Measurements from ENCODE around the gene OR10T2. TPM values are rescaled to one million over a fixed set of nuclear protein-coding genes. Genes with fewer than 3 reads are reported as not detected.

Gene OR10T2
- total and polyA plus RNA-seq, 4 donors, result not detected

DNA sequence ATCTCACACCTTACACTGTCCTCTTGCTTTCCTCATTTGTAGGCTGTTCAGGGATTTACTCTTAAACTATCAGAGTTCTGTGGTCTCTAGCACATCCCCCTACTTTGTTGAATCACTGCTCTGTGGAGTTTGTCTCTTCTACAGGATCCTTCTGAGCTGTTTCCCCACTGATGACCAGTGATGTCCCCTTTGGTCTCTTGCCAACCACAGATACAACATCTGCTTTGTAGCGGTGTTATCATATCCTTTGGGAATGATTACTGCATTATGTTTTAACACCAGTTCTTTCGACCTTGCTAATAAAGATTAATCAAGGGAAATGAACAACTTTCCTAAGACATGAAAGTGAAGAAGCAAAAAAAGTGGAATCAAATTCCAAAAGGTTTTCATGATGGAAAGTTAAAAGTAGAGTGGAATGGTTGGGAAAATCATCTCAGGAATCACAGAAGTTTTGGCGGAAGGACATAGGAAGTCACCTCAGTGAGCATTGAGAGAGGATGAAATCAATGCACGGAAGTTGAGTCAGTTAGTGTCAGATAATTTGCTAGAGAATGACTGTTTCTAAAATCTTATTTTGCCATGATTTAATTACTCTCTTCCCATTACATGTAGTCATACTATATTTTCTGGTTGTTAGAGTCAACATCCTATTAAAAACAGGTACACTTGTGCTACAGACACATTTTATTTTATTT lies 15.5 kb upstream of the OR10T2 start:
- TF ChIP-seq, protein P1, sequence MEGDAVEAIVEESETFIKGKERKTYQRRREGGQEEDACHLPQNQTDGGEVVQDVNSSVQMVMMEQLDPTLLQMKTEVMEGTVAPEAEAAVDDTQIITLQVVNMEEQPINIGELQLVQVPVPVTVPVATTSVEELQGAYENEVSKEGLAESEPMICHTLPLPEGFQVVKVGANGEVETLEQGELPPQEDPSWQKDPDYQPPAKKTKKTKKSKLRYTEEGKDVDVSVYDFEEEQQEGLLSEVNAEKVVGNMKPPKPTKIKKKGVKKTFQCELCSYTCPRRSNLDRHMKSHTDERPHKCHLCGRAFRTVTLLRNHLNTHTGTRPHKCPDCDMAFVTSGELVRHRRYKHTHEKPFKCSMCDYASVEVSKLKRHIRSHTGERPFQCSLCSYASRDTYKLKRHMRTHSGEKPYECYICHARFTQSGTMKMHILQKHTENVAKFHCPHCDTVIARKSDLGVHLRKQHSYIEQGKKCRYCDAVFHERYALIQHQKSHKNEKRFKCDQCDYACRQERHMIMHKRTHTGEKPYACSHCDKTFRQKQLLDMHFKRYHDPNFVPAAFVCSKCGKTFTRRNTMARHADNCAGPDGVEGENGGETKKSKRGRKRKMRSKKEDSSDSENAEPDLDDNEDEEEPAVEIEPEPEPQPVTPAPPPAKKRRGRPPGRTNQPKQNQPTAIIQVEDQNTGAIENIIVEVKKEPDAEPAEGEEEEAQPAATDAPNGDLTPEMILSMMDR (IDR thresholded peaks at IDR 0.05; ENCODE audit: control extremely low read depth, extremely low read depth), result no peak
- no peaks in the 10 kb centered on the region for H3K9me3 ChIP-seq (ENCODE audit: control insufficient read depth in 4 of 4, insufficient read depth in 3 of 4, low read length in 3 of 4)
- no peak overlapping the region for H3K9ac ChIP-seq (ENCODE audit: insufficient read depth in 1 of 2, low read length in 2 of 2)
- no peaks in the 10 kb centered on the region for H3K4me1 ChIP-seq (ENCODE audit: control insufficient read depth in 5 of 5, insufficient read depth in 5 of 5, low read length in 5 of 5)
- H3K36me3 ChIP-seq (ENCODE audit: control insufficient read depth in 4 of 4, insufficient read depth in 4 of 4, low read length in 4 of 4), result no peaks in the 10 kb centered on the region
- H3K27me3 ChIP-seq (ENCODE audit: control insufficient read depth in 3 of 3, insufficient read depth in 3 of 3, low read length in 2 of 3), result no peaks in the 10 kb centered on the region
- no peak overlapping the region for H3K27ac ChIP-seq (ENCODE audit: low read depth in 1 of 2, low read length in 1 of 2)
- WGBS, 2 donors, result 78 to 91% methylated on average over 4 of the region's 4 CpGs
- DNase-seq (no peak), ATAC-seq (ENCODE audit: insufficient read depth, low FRiP score) (no peak)
- H3K4me3 ChIP-seq, result no peak overlapping the region

DNA sequence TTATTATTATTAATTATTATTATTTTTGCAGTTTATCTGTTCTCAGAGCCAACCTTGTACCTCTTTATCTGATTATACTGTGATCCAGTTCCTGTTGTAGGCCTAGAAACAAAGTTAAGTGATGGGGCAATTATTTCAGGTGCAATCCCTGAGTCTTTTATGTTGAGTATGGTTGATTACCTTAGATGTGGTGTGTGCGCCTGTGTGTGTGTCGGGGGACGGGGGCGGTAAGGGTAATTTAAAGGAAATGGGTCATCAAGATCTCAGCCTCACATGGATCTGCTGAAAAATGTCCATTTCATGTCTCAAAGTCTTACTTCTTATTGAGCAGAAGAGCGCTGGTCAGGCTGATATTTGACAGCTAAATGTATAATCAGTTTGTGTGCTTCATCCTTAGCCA lies 7.8 kb upstream of the OR10T2 start:
- TF ChIP-seq, protein P1 (IDR thresholded peaks at IDR 0.05; ENCODE audit: control extremely low read depth, extremely low read depth), result no peak
- ATAC-seq (ENCODE audit: insufficient read depth, low FRiP score) (no peak), DNase-seq (no peak)
- H3K27ac ChIP-seq (ENCODE audit: low read depth in 1 of 2, low read length in 1 of 2), result no peak overlapping the region
- no peaks in the 10 kb centered on the region for H3K36me3 ChIP-seq (ENCODE audit: control insufficient read depth in 4 of 4, insufficient read depth in 4 of 4, low read length in 4 of 4)
- H3K4me3 ChIP-seq, result no peak overlapping the region
- no peaks in the 10 kb centered on the region for H3K27me3 ChIP-seq (ENCODE audit: control insufficient read depth in 3 of 3, insufficient read depth in 3 of 3, low read length in 2 of 3)
- no peak overlapping the region for H3K9ac ChIP-seq (ENCODE audit: insufficient read depth in 1 of 2, low read length in 2 of 2)
- H3K9me3 ChIP-seq (ENCODE audit: control insufficient read depth in 4 of 4, insufficient read depth in 3 of 4, low read length in 3 of 4), result no peaks in the 10 kb centered on the region
- WGBS, 2 donors, result 76 to 86% methylated on average over 5 of the region's 5 CpGs
- H3K4me1 ChIP-seq (ENCODE audit: control insufficient read depth in 5 of 5, insufficient read depth in 5 of 5, low read length in 5 of 5), result no peaks in the 10 kb centered on the region

DNA sequence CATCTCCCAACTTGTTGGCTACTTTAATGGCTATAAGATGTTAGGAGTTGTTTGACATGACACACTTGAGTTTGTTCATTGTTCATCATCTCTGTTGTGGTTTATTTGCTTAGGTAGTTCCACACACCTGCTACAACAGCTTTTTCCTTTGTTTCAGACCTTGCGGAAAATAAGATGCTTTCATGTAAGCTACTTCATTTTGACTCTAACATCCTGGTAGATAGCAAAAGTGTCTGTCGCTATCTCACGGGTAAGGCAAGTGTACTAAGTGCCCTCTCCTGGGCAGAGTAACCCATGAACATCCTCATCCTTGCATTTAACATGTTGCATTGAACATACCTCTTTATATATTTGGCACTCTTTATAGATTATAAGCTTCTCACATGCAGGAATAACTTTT lies 1.6 kb upstream of the OR10T2 start:
- Histone ChIP-seq H3K27me3 (ENCODE audit: control insufficient read depth in 3 of 3, insufficient read depth in 3 of 3, low read length in 2 of 3) (no peaks in the 10 kb centered on the region), H3K9ac (ENCODE audit: insufficient read depth in 1 of 2, low read length in 2 of 2) (no peak overlapping the region), H3K4me3 (no peak overlapping the region), H3K36me3 (ENCODE audit: control insufficient read depth in 4 of 4, insufficient read depth in 4 of 4, low read length in 4 of 4) (no peaks in the 10 kb centered on the region), H3K4me1 (ENCODE audit: control insufficient read depth in 5 of 5, insufficient read depth in 5 of 5, low read length in 5 of 5) (no peaks in the 10 kb centered on the region), H3K27ac (ENCODE audit: low read depth in 1 of 2, low read length in 1 of 2) (no peak overlapping the region), H3K9me3 (ENCODE audit: control insufficient read depth in 4 of 4, insufficient read depth in 3 of 4, low read length in 3 of 4) (no peaks in the 10 kb centered on the region)
- no peak for ATAC-seq (ENCODE audit: insufficient read depth, low FRiP score)
- no peak for DNase-seq
- TF ChIP-seq, protein P1 (IDR thresholded peaks at IDR 0.05; ENCODE audit: control extremely low read depth, extremely low read depth), result no peak
- WGBS, 2 donors, result 84 to 95% methylated on average over 3 of the region's 3 CpGs

DNA sequence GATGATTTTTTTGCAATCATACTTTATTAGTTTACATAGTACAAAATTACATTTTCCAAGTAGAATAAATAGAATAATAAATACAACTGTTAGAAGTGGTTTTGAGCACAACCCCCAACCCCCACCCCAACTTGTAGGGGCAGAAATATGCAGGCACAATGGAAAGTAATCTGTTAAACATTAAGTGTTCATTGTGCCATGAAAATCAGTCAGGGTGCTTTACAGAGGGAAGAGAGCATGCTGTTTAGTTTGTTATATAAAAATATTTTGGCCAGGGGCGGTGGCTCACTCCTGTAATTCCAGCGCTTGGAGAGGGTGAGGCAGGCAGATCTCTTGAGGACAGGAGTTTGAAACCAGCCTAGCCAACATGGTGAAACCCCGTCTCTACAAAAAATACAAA lies 2.6 kb downstream of the OR10T2 start:
- Histone ChIP-seq H3K27ac (ENCODE audit: low read depth in 1 of 2, low read length in 1 of 2) (no peak overlapping the region), H3K9ac (ENCODE audit: insufficient read depth in 1 of 2, low read length in 2 of 2) (no peak overlapping the region), H3K9me3 (ENCODE audit: control insufficient read depth in 4 of 4, insufficient read depth in 3 of 4, low read length in 3 of 4) (no peaks in the 10 kb centered on the region), H3K4me3 (no peak overlapping the region), H3K27me3 (ENCODE audit: control insufficient read depth in 3 of 3, insufficient read depth in 3 of 3, low read length in 2 of 3) (no peaks in the 10 kb centered on the region), H3K4me1 (ENCODE audit: control insufficient read depth in 5 of 5, insufficient read depth in 5 of 5, low read length in 5 of 5) (no peaks in the 10 kb centered on the region), H3K36me3 (ENCODE audit: control insufficient read depth in 4 of 4, insufficient read depth in 4 of 4, low read length in 4 of 4) (no peaks in the 10 kb centered on the region)
- 87 to 92% methylated on average over 3 of the region's 3 CpGs for WGBS, 2 donors
- TF ChIP-seq, protein P1 (IDR thresholded peaks at IDR 0.05; ENCODE audit: control extremely low read depth, extremely low read depth), result no peak
- no peak for ATAC-seq (ENCODE audit: insufficient read depth, low FRiP score)
- DNase-seq, result no peak

All from lung (tissue), 12 donors.